Ovary (tissue), 3 donors: Measurements from ENCODE around the gene CNOT6.

Experiments used
- CTCF ChIP-seq, 3 donors: fragments of 450-650 bp in 2 of 3; fragments of 200-600 bp in 1 of 3; IDR thresholded peaks; one replicate each; pipeline versions ENCODE4 v1.5.1 to v1.8.0; 2016 to 2022; ENCODE audit warnings: antibody characterized with exemption in 3 of 3, mild to moderate bottlenecking in 1 of 3
- POLR2A ChIP-seq: fragments of 450-650 bp; IDR thresholded peaks from one replicate; pipeline ENCODE4 v1.6.1; 2017; ENCODE audit warnings: antibody characterized with exemption, mild to moderate bottlenecking, moderate library complexity
- donor health status: DM: no; HTN: no; CAD: no.

- TF ChIP-seq CTCF (IDR thresholded peaks at IDR 0.05) (no peak), POLR2A (no peak)
These were observed 63.1 kb downstream of the CNOT6 start for GRCh38 chr5:180557217-180557809.
